GM12864 (cell line): Measurements from ENCODE around the gene ATP2B1.
A peak's percentile ranks its signal among the peaks of the same experiment; 100 is the strongest.

ENCODE experiments used
- DNase-seq: peaks from one replicate; pipeline ENCODE4 v3.0.0-alpha.2; 2011; ENCODE audit warnings: low read depth
- H3K4me3 ChIP-seq: 2 replicates; pipeline ENCODE4 v1.5.1; 2011; ENCODE audit warnings: mild to moderate bottlenecking, low read depth, low read length, control low read depth
- TF ChIP-seq, protein P1 (sequence below): IDR thresholded peaks from 2 replicates; pipeline ENCODE4 v1.5.1; 2011; ENCODE audit warnings: low read depth, mild to moderate bottlenecking, moderate library complexity, low read length, control low read depth, inconsistent platforms; ENCODE audit errors: missing control alignments

ATP2B1 gene

DNA sequence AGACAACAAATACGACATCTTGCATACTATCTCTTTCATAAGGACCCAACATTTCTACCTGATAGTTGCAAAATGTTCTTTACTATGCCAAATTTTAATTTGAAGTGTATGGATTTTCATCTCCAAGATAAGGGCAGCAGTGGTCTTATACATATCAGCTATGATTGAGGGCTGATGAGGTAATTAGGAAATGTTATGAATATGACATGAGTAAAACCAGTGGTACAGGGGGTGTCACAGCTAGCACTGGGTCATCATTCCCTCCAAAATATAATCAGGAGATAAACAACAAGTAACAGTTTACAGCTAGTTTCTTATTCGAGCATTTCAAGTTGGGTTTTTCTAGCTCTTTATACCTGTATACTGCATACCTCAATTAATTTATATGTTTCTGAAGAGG is 35.0 kb downstream of the ATP2B1 start:
- TF ChIP-seq, protein P1, sequence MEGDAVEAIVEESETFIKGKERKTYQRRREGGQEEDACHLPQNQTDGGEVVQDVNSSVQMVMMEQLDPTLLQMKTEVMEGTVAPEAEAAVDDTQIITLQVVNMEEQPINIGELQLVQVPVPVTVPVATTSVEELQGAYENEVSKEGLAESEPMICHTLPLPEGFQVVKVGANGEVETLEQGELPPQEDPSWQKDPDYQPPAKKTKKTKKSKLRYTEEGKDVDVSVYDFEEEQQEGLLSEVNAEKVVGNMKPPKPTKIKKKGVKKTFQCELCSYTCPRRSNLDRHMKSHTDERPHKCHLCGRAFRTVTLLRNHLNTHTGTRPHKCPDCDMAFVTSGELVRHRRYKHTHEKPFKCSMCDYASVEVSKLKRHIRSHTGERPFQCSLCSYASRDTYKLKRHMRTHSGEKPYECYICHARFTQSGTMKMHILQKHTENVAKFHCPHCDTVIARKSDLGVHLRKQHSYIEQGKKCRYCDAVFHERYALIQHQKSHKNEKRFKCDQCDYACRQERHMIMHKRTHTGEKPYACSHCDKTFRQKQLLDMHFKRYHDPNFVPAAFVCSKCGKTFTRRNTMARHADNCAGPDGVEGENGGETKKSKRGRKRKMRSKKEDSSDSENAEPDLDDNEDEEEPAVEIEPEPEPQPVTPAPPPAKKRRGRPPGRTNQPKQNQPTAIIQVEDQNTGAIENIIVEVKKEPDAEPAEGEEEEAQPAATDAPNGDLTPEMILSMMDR, result no peak
- H3K4me3 ChIP-seq, result no peak overlapping the region
- no peak for DNase-seq

- H3K4me3 ChIP-seq, result no peak overlapping the region; the same call in 1 of the 2 replicates
- TF ChIP-seq, protein P1, result no peak
- no peak for DNase-seq
These were observed 36.1 kb downstream of the ATP2B1 start for GRCh38 chr12:89672589-89672979.

DNA sequence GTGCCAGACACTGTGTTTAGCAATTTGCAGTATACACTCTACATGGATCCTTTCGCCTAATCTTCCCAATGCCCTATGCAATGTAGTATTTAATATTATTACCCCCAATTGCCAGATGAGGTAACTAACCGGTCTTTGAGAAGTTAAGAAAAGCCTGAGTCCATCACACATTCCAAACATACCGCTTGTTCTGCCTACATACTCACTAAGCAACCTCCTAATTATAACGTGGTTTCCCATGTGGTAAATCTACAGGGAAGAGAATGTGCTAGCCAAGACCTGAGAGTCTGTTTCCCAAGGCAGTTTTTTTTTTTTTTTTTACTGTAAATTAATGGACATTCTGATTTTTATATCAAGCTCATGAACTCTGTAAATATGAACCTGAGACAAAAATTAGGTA is 37.2 kb downstream of the ATP2B1 start:
- H3K4me3 ChIP-seq, result no peak overlapping the region
- DNase-seq, result no peak
- TF ChIP-seq, protein P1, result no peak

GRCh38 chr12:89669197-89669596 is 39.4 kb downstream of the ATP2B1 start:
- TF ChIP-seq, protein P1, result no peak
- no peak overlapping the region for H3K4me3 ChIP-seq
- no peak for DNase-seq

DNA sequence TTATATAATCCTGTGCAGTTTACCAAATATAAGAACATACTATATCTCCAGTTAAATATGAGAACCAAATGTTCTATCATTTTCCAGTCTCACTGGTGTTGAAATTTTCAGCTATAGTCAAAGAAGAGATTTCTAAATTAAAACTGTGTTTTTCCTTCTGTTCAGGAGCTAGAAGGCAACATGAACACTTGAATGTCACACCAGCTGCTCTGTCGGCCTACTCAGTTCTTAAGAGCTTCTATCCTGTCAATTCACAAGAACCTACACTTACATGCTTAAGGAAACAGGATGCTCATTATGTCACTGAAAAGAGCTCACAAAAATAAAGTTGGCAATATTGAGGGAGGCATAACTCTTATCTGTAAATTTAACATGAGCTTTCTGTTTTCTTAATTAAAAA is 43.1 kb downstream of the ATP2B1 start:
- DNase-seq, result no peak
- TF ChIP-seq, protein P1, result no peak

DNA sequence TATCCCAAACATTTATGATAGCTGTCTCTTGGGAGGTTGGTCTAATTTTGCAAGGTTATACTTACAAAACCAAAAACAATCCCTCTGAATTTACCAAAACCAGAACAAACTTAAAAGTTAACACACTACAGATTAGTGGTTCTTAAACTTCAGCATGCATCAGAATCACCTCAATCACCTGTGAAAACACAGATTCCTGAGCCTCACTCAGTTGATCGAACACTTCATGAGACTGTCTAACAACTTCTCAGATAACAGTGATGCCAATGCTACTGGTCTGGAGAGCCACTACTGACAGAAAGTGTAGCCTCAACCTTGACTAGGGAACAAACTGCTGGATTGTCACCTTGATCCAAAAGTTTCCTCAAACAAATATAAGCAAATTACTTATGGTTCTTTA is 44.2 kb downstream of the ATP2B1 start:
- DNase-seq, result no peak
- TF ChIP-seq, protein P1, result no peak

More for the DNA sequence above, 43.1 kb downstream of the ATP2B1 start:
- no peak overlapping the region for H3K4me3 ChIP-seq

DNA sequence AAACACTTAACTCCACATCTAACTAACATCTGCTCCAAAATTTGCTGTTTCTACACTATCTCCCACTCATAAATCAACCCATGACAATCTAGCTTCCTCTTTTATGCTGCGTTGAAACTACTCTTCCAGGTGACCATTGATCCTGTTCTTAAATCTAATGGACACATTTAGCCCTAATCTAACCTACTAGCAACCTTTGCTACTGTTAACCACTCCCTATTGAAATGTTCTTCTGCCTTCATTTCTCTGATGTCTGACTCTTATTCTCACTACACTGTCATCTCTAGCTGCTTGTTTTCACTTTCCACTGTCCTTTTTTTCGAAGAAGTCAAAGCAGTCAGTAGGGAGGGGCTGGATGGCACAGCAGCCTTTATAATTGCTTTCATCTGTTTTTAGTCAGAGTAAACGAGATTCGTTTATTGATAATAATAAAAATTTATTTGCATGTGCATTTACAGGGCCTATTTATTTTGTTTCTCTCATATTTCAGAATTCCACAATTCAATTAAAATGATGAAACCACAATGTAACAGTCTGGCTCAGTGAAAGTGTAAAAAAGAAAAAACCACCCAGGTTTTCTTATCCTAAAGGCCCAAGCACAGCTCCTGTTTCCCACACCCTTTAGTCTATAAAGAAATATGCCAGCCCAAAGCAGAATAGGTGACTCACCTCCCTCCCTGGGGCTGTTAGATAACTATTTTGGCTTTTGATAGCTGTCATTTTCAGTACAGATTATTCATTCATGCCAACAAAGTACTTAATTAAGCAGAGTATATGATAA is 44.9 kb downstream of the ATP2B1 start:
- TF ChIP-seq, protein P1, result no peak
- peak; percentile 18 for DNase-seq
- H3K4me3 ChIP-seq, result no peak overlapping the region; the same call in 1 of the 2 replicates

More for the DNA sequence above, 44.2 kb downstream of the ATP2B1 start:
- H3K4me3 ChIP-seq, result no peak overlapping the region
